ENCODE data around the gene PITPNB.

PITPNB gene

GRCh38 chr22:27878541-27878940 is 40.5 kb downstream of the PITPNB start:
- no peak for DNase-seq

GRCh38 chr22:27877501-27877900 is 41.6 kb downstream of the PITPNB start:
- DNase-seq: no peak

- peak; percentile 85 for DNase-seq
These were observed 42.4 kb downstream of the PITPNB start for GRCh38 chr22:27876684-27877083.

- no peak for DNase-seq
These were observed 43.1 kb downstream of the PITPNB start for GRCh38 chr22:27875951-27876350.

- no peak for DNase-seq
These were observed 44.3 kb downstream of the PITPNB start for GRCh38 chr22:27874764-27875163.

GRCh38 chr22:27874185-27874584 is 44.9 kb downstream of the PITPNB start:
- no peak for DNase-seq

- DNase-seq: no peak
These were observed 45.6 kb downstream of the PITPNB start for GRCh38 chr22:27873472-27873871.

- no peak for DNase-seq
These were observed 46.6 kb downstream of the PITPNB start for GRCh38 chr22:27872488-27872887.

- DNase-seq: no peak
These were observed 47.6 kb downstream of the PITPNB start for GRCh38 chr22:27871306-27872014.

- DNase-seq: no peak
These were observed 48.5 kb downstream of the PITPNB start for GRCh38 chr22:27870234-27871191.

- DNase-seq: no peak
These were observed 50.2 kb downstream of the PITPNB start for GRCh38 chr22:27868732-27869282.

- no peak for DNase-seq
These were observed 50.9 kb downstream of the PITPNB start for GRCh38 chr22:27867953-27868731.

- no peak for DNase-seq
These were observed 51.7 kb downstream of the PITPNB start for GRCh38 chr22:27867085-27867952.

GRCh38 chr22:27866135-27867084 is 52.6 kb downstream of the PITPNB start:
- DNase-seq: no peak

GRCh38 chr22:27865496-27865895 is 53.6 kb downstream of the PITPNB start:
- DNase-seq: no peak

- no peak for DNase-seq
These were observed 55.5 kb downstream of the PITPNB start for GRCh38 chr22:27863556-27863955.

- no peak for DNase-seq
These were observed 56.1 kb downstream of the PITPNB start for GRCh38 chr22:27863001-27863400.

GRCh38 chr22:27859336-27859735 is 59.7 kb downstream of the PITPNB start:
- no peak for DNase-seq

- no peak for DNase-seq
These were observed 60.4 kb downstream of the PITPNB start for GRCh38 chr22:27858626-27859025.

- DNase-seq: no peak
These were observed 61.6 kb downstream of the PITPNB start for GRCh38 chr22:27857443-27857842.

- no peak for DNase-seq
These were observed 62.7 kb downstream of the PITPNB start for GRCh38 chr22:27856386-27856785.
